IgD-negative memory B cell (primary cell): ENCODE results near the gene PHAX. TPM values are rescaled to one million over a fixed set of nuclear protein-coding genes. Genes with fewer than 3 reads are reported as not detected.
"Not testable (repeated sequence)": the region's sequence is repeated elsewhere in the genome, so short reads cannot be mapped to it uniquely, and the experiment has no call there.

Source experiments
- H3K27ac Mint-ChIP-seq, 3 donors: one replicate each; pipeline ENCODE4 v1.8.0; 2020 to 2022; ENCODE audit warnings: mild to moderate bottlenecking in 3 of 3, mixed read lengths in 3 of 3, moderate library complexity in 1 of 3
- H3K27me3 Mint-ChIP-seq: one replicate; pipeline ENCODE4 v1.8.0; 2021; ENCODE audit warnings: mixed read lengths
- H3K36me3 Mint-ChIP-seq: one replicate; pipeline ENCODE4 v1.8.0; 2020; ENCODE audit warnings: mild to moderate bottlenecking, mixed read lengths
- H3K4me1 Mint-ChIP-seq, 3 donors: one replicate each; pipeline ENCODE4 v1.8.0; 2020 to 2022; ENCODE audit warnings: mixed read lengths in 3 of 3, mild to moderate bottlenecking in 1 of 3
- H3K4me3 Mint-ChIP-seq, 4 donors: one replicate each; pipeline ENCODE4 v1.8.0; 2020 to 2022; ENCODE audit warnings: mild to moderate bottlenecking in 4 of 4, mixed read lengths in 4 of 4, moderate library complexity in 3 of 4
- H3K9me3 Mint-ChIP-seq, 3 donors: one replicate each; pipeline ENCODE4 v1.8.0; 2020 to 2021; ENCODE audit warnings: mixed read lengths in 3 of 3, mild to moderate bottlenecking in 1 of 3
- polyA plus RNA-seq: library from polyadenylated mRNA; unstranded; fragments of 300-500 nt; fragmentation: Illumina TruSeq; gene quantifications from one replicate; pipeline ENCODE4 v1.2.3, GENCODE V29; 2021

PHAX gene
- polyA plus RNA-seq: 97.1 TPM

DNA sequence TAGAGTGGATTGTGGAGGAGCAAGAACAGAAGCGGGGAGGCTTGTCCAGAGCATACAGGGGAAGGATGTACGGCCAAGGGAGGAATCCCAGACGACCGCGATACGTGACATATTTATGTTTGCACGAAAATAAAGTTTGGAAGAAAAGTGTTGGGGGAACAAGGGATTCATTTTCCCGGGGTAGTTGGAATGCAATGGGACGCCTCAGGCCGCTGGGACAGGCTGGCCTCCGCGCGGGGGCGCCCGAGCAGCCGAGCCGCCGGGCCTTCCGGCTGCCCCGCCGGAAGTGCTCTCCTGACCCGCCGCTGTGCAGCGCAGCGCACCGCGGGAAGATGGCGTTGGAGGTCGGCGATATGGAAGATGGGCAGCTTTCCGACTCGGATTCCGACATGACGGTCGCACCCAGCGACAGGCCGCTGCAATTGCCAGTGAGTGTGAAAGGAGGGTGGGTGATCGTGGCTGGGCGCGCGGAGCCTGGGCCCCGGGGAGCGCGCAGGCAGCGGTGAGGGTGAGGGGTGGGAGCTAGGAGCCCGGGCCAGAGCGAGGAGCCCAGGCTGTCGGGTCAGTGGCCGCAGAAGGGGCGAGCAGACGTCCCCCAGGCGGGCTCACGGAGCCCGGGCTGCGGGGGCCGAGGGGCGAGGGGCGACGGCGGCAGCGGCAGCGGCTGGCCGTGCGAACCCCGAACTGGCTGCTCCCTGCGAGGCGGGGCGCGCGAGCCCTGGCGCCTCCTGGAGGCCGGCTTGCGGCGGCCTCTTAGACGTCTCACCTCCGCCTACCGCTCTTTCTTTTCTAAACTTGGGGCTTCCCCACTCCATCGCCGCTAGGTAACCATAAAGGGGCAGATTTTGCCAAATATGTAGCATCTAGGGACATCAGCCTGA, at the start of gene PHAX:
Gene PHAX, plus strand, starts transcription at position 317 of the 881 bp plus-strand sequence. Its CDS starts 16 bp downstream, at position 333.
- no peaks in the 10 kb centered on the region for H3K27me3 Mint-ChIP-seq
- peak within 1 kb of the TSS; percentile 88 to 99 (median 99) for H3K4me3 Mint-ChIP-seq
- H3K27ac Mint-ChIP-seq: peak within 1 kb of the TSS; percentile 28 to 97 (median 94)
- H3K4me1 Mint-ChIP-seq: peaks cover 13 to 23% (median 19%) of the 10 kb centered on the region in 3 donors
- H3K9me3 Mint-ChIP-seq: peaks cover 0 to 2% (median 0%) of the 10 kb centered on the region in 3 donors
- peaks cover 4% of the 10 kb centered on the region for H3K36me3 Mint-ChIP-seq

- H3K36me3 Mint-ChIP-seq: peaks cover 4% of the 10 kb centered on the region
- H3K27ac Mint-ChIP-seq: no peak overlapping the region
- no peaks in the 10 kb centered on the region for H3K27me3 Mint-ChIP-seq
- H3K4me1 Mint-ChIP-seq: peaks cover 0 to 2% (median 0%) of the 10 kb centered on the region in 3 donors
- no peaks in the 10 kb centered on the region for H3K9me3 Mint-ChIP-seq
- no peak overlapping the region for H3K4me3 Mint-ChIP-seq
Measured at GRCh38 chr5:126552614-126553013, 48.1 kb upstream of the PHAX start.

DNA sequence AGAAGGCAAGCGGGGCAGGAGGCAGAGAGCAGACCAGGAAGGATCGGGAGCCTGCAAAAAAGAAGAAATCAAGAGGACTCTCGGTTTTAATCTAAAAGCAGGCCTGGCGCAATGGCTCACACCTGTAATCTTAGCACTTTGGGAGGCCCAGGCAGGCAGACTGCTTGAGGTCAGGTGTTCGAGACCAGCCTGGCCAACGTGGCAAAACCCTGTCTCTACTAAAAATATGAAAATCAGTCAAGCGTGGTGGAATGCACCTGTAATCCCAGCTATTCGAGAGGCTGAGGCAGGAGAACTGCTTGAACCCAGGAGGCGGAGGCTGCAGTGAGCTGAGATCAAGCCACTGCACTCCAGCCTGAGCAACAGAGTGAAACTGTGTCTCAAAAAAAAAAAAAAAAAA, 45.6 kb upstream of the PHAX start:
- not testable (repeated sequence) for H3K36me3 Mint-ChIP-seq, H3K27ac Mint-ChIP-seq, H3K9me3 Mint-ChIP-seq, H3K4me1 Mint-ChIP-seq, H3K4me3 Mint-ChIP-seq, H3K27me3 Mint-ChIP-seq

DNA sequence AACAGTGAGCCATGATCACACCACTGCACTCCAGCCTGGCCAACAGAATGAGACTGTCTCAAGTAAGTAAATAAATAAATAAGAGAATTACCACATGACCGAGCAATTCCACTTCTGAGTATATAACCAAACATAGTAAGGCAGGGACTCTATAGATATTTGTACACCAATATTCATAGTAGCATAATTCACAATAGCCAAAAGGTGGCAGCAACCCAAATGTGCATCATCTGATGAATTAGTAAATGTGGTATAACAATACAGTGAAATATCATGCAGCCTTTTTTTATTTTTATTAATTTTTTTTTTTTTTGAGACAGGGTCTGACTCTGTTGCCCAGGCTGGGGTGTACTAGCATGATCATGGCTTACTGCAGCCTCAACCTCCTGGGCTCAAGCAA, 38.8 kb upstream of the PHAX start:
- Mint-ChIP-seq H3K9me3 (no peaks in the 10 kb centered on the region), H3K36me3 (no peaks in the 10 kb centered on the region), H3K4me1 (no peaks in the 10 kb centered on the region)

GRCh38 chr5:126562823-126563222, 37.9 kb upstream of the PHAX start:
- H3K27ac Mint-ChIP-seq: peak overlapping the region in 1 of 3 donors; percentile 47
- no peaks in the 10 kb centered on the region for H3K27me3 Mint-ChIP-seq
- H3K36me3 Mint-ChIP-seq: no peaks in the 10 kb centered on the region
- H3K9me3 Mint-ChIP-seq: no peaks in the 10 kb centered on the region
- H3K4me3 Mint-ChIP-seq: no peak overlapping the region
- no peaks in the 10 kb centered on the region for H3K4me1 Mint-ChIP-seq

More for the DNA sequence above, 38.8 kb upstream of the PHAX start:
- no peak overlapping the region for H3K27ac Mint-ChIP-seq
- H3K27me3 Mint-ChIP-seq: no peaks in the 10 kb centered on the region
- no peak overlapping the region for H3K4me3 Mint-ChIP-seq

GRCh38 chr5:126568206-126568755, 32.5 kb upstream of the PHAX start:
- Mint-ChIP-seq H3K27ac (no peak overlapping the region), H3K9me3 (no peaks in the 10 kb centered on the region), H3K27me3 (no peaks in the 10 kb centered on the region), H3K4me1 (no peaks in the 10 kb centered on the region), H3K4me3 (no peak overlapping the region), H3K36me3 (peaks cover 4% of the 10 kb centered on the region)

GRCh38 chr5:126575644-126576043, 25.1 kb upstream of the PHAX start:
- Mint-ChIP-seq H3K27ac (no peak overlapping the region), H3K4me3 (no peak overlapping the region), H3K4me1 (no peaks in the 10 kb centered on the region), H3K36me3 (peaks cover 4% of the 10 kb centered on the region), H3K27me3 (no peaks in the 10 kb centered on the region), H3K9me3 (no peaks in the 10 kb centered on the region)

GRCh38 chr5:126576974-126577373, 23.8 kb upstream of the PHAX start:
- H3K4me3 Mint-ChIP-seq: no peak overlapping the region
- no peak overlapping the region for H3K27ac Mint-ChIP-seq
- peaks cover 4% of the 10 kb centered on the region for H3K36me3 Mint-ChIP-seq
- no peaks in the 10 kb centered on the region for H3K4me1 Mint-ChIP-seq
- no peaks in the 10 kb centered on the region for H3K9me3 Mint-ChIP-seq
- no peaks in the 10 kb centered on the region for H3K27me3 Mint-ChIP-seq

GRCh38 chr5:126577415-126577814, 23.3 kb upstream of the PHAX start:
- Mint-ChIP-seq H3K27ac (no peak overlapping the region), H3K4me3 (no peak overlapping the region), H3K4me1 (no peaks in the 10 kb centered on the region), H3K27me3 (no peaks in the 10 kb centered on the region), H3K9me3 (no peaks in the 10 kb centered on the region), H3K36me3 (peaks cover under 1% of the 10 kb centered on the region)

GRCh38 chr5:126579716-126580115, 21.0 kb upstream of the PHAX start:
- Mint-ChIP-seq H3K36me3 (no peaks in the 10 kb centered on the region), H3K9me3 (no peaks in the 10 kb centered on the region)

GRCh38 chr5:126583761-126584160, 17.0 kb upstream of the PHAX start:
- no peaks in the 10 kb centered on the region for H3K4me1 Mint-ChIP-seq
- no peaks in the 10 kb centered on the region for H3K9me3 Mint-ChIP-seq
- H3K4me3 Mint-ChIP-seq: no peak overlapping the region
- H3K27ac Mint-ChIP-seq: no peak overlapping the region
- H3K27me3 Mint-ChIP-seq: no peaks in the 10 kb centered on the region
- H3K36me3 Mint-ChIP-seq: no peaks in the 10 kb centered on the region

More at GRCh38 chr5:126579716-126580115, 21.0 kb upstream of the PHAX start:
- Mint-ChIP-seq H3K27me3 (no peaks in the 10 kb centered on the region), H3K4me1 (no peaks in the 10 kb centered on the region), H3K4me3 (no peak overlapping the region), H3K27ac (no peak overlapping the region)

GRCh38 chr5:126587551-126588390, 13.0 kb upstream of the PHAX start:
- no peak overlapping the region for H3K4me3 Mint-ChIP-seq
- no peak overlapping the region for H3K27ac Mint-ChIP-seq
- H3K9me3 Mint-ChIP-seq: no peaks in the 10 kb centered on the region
- no peaks in the 10 kb centered on the region for H3K36me3 Mint-ChIP-seq
- H3K27me3 Mint-ChIP-seq: no peaks in the 10 kb centered on the region
- H3K4me1 Mint-ChIP-seq: no peaks in the 10 kb centered on the region

GRCh38 chr5:126589536-126590297, 11.0 kb upstream of the PHAX start:
- peaks cover 0 to 10% (median 6%) of the 10 kb centered on the region in 3 donors for H3K4me1 Mint-ChIP-seq
- H3K9me3 Mint-ChIP-seq: no peaks in the 10 kb centered on the region
- peaks cover 7% of the 10 kb centered on the region for H3K27me3 Mint-ChIP-seq
- H3K36me3 Mint-ChIP-seq: no peaks in the 10 kb centered on the region
- H3K27ac Mint-ChIP-seq: no peak overlapping the region
- no peak overlapping the region for H3K4me3 Mint-ChIP-seq

- peaks cover 9% of the 10 kb centered on the region for H3K27me3 Mint-ChIP-seq
Measured at GRCh38 chr5:126591549-126591948, 9.2 kb upstream of the PHAX start.

More at GRCh38 chr5:126591549-126591948, 9.2 kb upstream of the PHAX start:
- Mint-ChIP-seq H3K4me3 (no peak overlapping the region), H3K4me1 (peaks cover 3 to 12% (median 8%) of the 10 kb centered on the region in 3 donors), H3K27ac (no peak overlapping the region), H3K36me3 (no peaks in the 10 kb centered on the region), H3K9me3 (no peaks in the 10 kb centered on the region)
